ENCODE measurements around the gene NTNG2.

Gene NTNG2

DNA sequence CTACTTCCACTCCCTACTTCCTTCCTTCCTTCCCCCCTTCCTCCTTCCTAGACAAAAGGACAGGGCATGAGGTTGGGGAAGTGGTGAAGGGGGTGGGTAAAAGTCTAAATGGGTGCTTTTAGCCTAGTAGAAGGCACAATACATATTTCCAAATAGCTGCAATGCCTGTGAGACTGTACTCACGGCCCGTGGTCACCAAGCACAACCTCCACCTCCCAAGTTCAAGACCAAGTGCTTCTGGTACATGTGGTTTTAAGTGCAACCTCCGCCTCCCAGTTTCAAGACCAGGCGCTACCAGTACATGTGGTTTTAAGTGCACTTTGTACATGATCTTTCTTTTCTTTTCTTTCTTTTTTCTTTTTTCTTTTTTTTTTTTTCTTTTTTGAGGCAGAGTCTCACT lies 14.5 kb upstream of the NTNG2 start:
- DNase-seq (ENCODE audit: low spot score), result no peak

DNA sequence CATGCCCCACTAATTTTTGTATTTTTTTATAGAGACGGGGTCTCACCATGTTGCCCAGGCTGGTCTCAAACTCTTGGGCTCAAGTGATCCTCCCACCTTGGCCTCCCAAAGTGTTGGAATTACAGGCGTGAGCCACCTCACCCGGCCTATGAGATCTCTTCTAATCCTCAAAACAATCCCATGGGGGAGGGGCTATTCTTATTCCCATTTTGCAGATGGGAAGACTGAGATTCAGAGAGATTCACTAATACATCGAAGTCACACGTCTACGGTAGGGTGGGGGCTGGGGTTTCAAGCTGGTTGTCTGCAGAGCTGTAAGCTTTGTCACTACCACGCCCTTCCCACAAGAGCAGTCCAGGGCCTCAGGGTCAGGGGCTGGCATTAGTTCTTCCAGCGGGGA lies 14.0 kb upstream of the NTNG2 start:
- no peak for DNase-seq (ENCODE audit: low spot score)

DNA sequence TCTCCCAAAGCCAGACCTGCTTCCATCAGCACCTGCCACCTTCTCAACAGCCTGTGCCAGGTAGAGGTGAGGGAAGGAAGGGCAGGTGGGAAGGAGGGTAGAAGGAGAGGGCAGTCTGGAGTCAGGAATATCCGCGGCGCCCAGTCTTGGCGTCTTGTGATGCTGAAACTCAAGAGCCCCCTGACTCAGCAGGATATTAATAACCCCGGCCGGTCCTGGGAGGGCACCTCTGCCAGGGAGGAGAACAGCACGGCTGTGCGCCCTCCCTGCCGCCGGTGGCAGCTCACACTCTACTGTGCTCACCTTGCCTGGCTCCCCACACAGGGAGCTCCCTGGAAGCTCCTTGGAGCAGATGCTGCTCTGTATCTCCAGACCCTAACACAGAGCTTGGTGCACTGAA lies 11.6 kb upstream of the NTNG2 start:
- DNase-seq (ENCODE audit: low spot score), result no peak

DNA sequence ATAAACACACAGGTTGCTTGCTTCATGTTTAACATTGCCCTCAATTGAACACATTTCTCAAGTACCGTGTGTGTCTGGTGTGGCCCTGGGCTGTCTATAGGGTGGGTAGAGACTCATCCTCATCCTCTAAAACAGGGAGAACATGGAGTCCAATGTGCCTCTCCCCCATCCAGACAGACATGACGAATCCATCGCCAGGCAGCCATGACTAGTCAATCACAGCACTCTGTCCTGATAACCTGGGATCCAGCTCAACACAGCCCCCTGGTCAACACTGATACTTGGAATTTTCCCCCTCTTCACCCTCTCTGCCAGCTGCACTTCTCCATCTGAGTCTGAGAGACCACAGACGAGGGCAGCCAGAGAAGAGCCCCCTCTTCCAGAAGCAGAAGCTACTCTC lies 10.7 kb upstream of the NTNG2 start:
- no peak for DNase-seq (ENCODE audit: low spot score)

DNA sequence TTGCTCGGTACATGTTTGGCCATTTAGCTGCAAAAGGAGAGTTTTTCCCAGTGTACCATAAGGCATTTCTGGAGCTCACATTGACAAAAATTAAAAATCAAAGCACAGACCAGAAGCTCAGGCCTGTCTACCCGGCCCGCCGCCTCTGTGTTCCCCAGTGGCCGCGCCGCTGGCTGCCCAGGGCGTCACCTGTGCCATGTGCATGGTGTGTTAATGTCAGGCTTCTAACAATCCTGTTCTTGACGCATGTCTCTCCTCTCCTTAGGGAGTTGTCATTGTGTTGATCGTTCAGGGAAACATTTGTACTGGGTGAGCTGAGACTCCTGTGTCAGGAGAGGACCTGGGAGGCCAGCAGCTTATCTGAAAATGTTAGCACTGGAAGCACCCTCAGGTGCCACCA lies 9.6 kb upstream of the NTNG2 start:
- DNase-seq (ENCODE audit: low spot score), result no peak

DNA sequence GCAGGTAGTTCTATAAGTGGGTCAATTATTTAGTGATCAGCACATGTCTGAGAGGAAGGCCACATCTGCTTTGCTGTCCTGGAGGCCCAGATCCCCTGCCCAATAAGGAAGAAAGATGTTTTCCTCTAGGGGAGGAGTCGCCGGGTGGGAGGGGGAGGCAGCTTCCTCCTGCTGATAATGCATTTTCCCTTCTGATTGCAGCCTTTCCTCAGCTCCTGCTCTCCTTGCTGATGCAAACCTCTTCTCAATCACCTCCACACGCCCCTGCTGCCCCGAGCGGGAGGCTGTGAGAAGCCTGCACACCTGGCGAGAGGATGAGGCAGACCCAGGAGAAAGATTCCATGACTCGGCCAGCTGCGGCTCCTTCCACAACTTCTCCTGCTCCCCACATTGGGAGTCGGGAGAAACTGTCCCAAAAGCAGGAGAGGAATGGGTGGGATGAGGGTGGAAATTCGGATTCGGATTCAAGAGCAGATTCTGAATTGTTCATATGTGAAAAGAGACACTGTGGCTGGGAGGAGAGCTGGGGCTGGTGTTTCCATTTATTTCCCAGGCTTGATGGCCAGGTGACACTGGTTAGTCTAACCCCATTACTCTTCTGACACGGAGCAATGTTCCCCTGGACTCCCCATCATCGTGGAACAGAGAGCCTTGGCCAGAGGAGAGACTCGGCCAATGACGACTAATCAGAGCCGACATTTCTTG lies 6.8 kb upstream of the NTNG2 start:
- DNase-seq (ENCODE audit: low spot score), result no peak

DNA sequence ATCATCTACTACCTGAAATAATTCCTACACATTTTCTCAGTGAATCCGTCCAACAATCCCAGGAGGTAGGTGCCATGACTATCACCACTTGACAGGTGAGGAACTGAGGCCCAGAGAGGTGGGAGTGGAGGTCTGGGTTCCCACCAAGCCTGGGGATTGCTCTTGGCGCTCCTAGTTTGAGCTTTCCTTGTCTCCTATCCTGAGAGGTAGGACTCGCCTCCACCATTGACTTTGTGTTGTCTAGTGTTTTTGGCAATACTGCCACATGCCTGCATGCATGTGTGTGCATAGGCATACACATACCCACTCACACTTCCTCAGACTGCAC lies 6.3 kb upstream of the NTNG2 start:
- DNase-seq (ENCODE audit: low spot score), result no peak

DNA sequence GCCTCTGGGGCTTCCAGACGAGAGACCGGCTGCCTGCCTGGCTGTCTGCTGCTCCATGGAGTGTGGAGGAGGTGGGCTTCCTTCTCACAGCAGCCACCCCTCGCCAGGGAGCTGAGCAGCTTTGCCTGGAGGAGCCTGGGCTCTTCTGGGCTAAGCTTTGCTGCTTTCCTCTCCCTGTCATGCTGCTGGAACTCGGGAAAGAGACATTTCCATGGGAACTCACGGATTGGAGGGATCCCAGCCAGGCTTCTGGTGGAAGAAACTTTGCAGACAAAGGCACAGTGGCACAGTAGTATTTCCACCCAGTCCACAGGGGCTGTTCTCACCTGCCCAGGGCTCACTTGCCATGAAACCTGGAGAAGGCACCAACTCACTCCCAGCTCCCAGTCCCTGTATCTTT lies 5.6 kb upstream of the NTNG2 start:
- no peak for DNase-seq (ENCODE audit: low spot score)

DNA sequence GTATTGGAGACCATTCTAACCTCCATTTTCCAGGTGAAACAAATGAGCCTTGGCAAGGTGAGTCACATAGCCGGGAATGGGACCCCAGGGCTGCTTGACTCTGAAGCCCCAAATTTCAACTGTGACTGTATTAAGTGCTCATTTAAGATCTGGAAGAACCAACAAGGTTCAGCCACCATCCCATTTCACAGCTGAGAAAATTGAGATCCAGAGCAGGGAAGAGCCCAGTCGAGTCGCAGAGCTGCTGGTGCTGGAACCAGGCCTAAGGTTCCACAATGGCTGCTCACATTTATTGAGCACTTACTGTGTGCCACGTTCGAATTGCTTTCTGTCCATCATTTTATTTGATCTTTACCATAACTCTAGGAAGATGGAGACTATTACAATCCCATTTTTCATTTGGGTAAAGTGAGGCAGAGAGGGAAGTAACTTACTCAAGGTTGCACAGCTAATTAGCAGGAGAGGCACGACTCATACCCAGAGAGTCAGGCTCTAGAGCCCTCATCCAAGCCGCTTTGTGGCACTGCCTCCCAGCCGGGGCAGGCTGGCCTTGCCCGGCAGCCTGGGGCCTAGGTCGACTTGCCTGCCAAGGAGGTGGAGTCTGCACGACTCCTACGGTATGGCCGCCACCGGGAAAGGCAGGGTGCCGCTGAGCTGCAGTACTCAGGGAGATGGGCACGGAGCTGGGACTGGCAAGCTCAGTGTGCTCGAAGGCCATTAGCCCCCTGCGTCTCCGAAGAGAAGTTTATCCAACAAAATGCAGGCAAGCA lies 4.3 kb upstream of the NTNG2 start:
- no peak for DNase-seq (ENCODE audit: low spot score)

DNA sequence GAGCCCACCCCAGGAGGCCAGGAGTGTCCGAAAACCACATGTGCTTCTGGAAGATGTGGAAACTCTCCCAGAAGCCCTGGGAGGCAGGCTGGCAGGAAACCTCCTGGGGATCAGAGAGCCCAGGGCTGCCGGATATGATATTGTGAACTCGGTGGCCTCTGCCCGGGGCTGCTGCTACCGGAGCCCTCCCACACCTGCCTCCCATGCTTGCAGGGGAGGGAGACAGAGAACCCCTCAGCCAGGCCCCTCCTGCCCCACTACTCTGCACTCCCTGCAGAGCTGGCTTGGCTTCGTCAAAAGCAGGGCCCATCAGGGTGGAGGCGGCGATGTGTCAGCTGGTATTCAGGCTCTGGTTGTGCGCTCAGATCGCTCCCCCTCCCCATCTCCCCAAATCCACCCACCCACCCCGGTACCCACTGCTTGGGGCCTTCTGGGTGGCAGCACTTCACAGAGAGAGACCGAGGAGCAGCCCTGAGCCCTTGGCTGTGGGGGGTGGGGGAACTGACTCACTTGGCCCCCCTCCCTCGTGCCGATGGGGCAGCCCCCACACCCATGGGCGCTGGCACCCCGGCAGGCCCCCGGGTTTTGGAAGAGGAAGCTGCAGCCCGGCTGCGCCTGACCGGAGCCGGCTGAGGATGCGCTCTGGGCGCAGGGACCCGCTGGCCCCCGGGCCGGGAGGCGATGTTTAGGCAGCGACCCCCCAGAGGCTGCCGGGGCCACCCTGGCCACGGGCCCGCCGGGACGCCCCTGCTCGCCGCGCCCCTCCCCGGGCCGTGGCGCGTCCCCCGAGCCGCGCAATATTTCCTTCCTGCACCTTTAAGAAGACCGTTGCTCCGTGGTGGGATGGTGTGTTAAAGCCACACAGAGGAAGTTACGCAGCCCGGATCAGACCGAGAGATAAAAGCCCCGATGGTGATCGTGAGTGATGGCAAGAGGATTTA lies 786 bp upstream of the NTNG2 start:
- peak; percentile 54 for DNase-seq (ENCODE audit: low spot score)

DNA sequence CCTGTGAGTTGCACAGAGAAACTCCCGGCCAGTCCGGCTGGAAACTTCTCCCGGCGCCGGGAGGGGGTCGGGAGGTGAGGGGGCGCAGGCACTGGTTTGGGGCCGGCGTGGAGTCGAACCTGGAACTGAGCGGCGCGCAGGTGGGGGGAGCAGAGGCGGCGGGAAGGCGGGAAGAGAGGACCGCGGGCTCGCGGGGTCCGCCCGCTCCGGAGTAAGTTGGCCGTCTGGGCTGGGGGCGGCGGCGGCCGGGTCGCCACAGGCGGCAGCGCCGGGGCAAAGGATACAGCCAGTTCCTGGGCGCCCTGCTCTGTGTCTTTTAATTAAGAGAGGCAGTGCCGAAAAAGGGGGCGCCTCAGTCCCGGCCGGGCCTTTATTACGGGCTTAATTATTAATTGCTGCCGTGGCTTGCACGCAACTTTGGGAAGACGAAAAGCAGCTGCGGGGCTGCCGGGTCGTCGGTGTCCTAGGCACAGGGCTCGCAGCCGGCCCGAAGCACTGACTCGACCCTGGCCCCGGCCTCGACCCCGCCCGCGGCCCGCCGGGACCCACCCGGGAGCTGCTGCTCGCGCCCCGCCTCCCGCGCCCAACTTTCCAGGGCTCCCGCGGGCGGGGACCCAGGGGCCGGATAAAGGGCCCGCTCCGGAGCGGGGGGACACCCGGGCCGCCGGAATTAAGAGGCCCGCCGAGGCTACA lies 1.1 kb downstream of the NTNG2 start:
- DNase-seq (ENCODE audit: low spot score), result peak; percentile 68

DNA sequence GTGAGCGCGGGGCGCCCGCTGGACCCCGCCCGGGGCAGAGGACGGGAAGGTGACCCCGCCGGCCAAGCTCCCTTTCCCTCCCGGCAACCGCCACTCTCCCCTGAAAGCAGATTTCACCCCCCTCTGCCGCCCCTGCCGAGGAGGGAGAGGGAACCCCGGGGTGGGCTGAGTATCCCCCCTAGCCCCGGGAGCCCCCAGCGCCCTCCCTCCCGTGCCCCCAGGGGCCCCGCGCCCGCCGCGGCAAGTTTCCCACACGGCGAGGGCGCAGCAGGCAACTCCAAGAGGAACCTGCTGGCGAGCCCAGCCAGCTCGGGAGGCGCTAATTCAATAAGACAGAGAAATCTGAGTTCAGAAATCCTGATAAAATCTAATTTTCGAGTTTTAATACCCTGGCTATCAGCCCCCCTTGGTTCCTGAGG lies 1.6 kb downstream of the NTNG2 start:
- peak; percentile 66 for DNase-seq (ENCODE audit: low spot score)

DNA sequence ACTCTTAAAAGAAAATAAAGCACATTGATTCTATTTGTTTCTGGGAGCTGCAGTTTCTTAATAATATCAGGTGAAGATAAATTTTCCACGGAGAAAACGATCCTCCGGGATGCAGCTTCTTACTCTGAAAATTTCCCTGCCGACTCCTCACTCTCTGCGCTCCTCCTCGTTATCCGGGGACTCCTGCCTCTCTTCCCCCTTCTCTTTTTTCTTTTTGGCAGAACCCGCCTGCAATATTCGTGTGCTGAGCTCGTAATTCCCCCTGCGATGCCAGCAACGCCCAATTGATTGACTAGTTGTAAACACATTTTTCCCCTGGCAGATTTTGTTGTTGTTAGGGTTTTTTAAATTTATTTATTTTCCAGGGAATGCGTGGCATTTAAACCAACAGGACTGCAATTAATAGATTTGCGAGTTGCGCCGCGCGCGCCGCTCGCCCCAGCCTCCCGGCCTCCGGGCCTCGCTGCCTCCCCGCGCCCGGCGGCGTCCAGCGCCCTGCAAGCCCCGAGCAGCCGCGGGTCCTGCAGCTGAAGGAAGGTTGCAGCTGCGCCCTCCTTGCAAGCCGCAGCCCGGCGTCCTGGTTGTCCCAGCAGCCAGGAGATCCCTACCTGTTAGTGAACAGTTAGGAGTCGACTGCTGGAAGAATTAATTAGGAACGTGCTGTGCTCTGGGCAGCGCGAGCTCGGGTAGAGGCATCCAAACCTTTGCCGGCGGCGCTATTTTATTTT lies 2.2 kb downstream of the NTNG2 start:
- DNase-seq (ENCODE audit: low spot score), result peak; percentile 60

DNA sequence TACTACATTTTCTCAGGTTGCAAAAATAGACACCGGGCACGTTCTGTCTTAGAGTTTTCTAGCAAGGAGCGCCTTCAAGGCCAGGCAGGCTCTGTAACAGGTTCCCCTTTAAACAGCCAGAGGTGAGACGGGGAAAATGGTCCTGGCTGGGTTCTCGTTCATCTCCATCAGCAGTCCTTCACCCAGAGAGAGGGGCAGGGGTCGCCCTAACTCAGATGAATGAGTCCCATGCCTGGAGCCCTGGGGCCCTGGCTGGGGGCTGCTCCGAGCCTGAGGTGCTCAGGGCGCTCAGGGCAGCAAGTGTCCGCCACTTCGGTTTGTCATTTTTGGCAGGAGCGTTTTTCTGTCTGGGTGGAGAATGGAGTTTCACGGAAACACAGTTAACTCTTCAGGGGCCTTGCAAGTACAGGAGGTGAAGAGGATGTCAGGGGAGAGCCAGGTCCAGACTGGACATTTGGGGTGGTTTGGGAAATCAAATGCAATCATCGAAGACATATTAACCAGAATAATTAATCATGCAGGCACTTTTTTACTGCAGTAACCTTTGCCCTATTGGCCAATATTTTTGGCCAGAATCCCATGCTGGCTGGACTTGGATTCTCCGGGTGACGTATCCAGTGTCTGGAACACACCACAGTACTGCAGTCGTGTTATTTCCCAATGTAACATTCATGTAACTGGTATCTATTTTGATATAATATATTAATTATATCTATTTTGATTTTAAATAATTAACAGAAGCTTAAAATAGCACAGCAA lies 2.9 kb downstream of the NTNG2 start:
- DNase-seq (ENCODE audit: low spot score), result peak; percentile 56

DNA sequence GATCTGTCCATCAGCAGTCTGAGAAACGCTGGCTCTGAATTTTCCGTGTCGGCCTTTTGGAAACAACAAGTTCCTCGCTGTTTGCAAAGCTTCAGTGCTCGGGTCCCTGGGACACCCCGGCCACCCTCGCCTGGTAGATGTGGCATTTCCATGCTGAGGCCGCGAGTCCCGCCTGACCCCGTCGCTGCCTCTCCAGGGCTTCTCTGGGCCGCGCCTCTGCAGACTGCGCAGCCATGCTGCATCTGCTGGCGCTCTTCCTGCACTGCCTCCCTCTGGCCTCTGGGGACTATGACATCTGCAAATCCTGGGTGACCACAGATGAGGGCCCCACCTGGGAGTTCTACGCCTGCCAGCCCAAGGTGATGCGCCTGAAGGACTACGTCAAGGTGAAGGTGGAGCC lies 4.7 kb downstream of the NTNG2 start:
- DNase-seq (ENCODE audit: low spot score), result peak; percentile 60

DNA sequence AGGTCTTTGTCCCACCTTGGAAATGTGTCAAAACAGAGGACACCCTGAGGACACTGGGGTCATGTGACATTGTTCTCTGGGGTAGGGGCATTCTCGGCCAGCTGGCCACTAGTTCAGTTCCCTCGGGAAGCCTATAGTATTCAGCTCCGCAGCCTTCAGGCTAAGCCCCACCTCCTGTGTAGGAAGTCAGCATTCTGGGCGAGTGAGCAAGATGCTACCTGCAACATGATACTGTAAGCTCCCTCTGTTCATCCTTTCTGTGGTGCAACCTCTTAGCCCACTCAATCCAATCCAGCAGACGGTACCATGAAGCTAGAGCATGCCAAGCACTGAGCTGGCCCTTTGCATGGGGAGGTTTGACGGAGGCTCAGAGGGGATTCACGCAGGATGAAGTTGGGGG lies 5.3 kb downstream of the NTNG2 start:
- DNase-seq (ENCODE audit: low spot score), result no peak

DNA sequence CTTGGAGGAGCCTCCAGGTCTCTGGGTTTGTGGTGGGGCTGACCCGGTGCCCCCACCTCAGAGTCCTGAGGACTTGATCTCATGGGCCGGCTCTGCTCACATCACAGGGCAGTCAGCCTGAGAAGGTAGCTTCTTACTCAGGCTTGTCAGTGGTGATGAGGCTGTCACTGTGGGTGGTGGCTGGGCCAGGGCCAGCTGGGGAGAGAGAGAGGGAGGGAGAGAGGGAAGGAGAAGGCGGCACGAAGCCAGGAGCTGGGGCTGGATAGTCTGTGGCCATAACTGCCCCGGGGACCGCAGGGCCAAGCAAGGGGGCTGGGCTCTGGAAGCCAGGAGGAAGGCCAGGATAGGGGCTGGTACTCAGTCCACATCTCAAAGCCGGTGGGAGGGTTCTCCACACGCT lies 6.5 kb downstream of the NTNG2 start:
- peak; percentile 44 for DNase-seq (ENCODE audit: low spot score)

DNA sequence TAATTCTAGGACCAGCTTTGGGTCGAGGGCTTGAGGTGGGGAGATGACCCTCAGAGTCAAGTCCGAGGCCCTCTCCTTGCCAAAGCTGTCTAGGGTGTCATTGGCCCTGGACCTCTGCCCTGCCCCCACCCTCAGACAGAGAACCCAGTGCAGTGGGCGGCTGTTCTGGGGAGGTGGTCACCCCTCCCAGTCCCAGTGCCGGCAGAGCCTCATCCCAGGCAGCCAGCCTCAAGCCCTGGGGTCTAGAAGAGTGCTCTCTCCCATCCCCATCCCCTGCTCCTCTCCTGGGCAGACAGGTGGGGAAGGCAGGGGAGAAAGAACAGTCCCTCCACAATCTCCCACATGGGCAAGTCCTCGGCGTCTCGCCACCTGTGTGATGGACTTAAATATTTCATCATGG lies 7.0 kb downstream of the NTNG2 start:
- no peak for DNase-seq (ENCODE audit: low spot score)

DNA sequence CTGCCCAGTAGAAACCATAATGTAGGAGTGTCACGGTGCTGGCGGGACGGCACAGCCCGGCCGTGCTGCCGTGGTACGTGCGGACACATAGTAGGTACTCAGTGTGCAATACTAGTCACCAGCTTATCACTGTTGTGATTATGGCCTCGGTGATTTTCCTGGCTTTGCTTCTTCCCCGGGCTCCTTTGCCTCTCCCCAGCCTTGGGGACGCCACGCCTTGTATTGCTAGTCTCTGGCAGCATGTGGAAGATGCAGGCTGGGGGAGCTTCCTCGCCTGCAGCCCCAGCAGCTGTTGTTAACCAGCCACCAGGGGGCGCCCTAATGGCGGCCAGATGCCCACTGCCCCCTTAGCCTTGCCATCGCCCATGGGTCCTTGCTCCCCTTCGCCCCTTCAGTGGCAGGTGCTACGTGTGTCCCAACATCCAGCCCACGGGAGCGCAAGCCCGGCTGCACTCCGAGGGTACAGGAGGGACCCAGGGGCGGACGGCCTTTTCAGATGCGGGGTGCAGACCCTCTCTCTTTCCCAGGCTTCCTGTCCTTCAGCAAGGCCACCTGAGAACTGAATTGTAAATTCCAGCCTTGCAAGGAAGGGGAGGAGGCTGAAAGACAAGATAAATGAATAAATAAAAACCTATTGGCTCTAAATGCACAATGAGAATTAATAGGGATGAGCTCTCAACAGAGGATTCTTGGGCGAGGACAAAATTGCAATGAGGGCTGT lies 8.0 kb downstream of the NTNG2 start:
- peak; percentile 84 for DNase-seq (ENCODE audit: low spot score)

DNA sequence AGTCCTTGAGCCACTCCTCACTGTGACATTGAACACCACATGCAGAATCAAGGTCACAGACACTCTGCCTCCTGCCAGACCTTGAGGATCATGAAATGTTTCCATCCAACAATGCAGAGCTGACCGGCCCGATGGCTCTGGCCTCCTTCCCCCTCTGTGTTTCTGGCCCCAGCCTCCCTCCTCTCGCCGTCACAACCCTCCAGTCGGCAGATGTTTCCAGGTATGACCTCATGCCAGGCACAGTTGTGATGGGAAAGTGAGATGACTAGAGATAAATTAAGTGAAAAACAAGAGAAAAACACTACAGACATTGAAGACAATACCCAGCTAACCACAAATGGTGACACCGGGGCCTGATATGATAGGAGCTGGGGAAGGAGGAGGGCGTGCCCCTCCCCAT lies 9.8 kb downstream of the NTNG2 start:
- DNase-seq (ENCODE audit: low spot score), result peak; percentile 39

Data from ecto neural progenitor cell (in vitro differentiated cells).